Keratinocyte (primary cell): ENCODE measurements around the gene TRIM60. TPM values are rescaled to one million over a fixed set of nuclear protein-coding genes. Genes with fewer than 3 reads are reported as not detected.
"Not testable (repeated sequence)": the region's sequence is repeated elsewhere in the genome, so short reads cannot be mapped to it uniquely, and the experiment has no call there.

Experiments used
- DNase-seq: peaks from one replicate; pipeline ENCODE4 v3.0.0-alpha.2; 2011; ENCODE audit warnings: low read depth, missing footprints, low spot score
- FAIRE-seq: peaks from 2 replicates; lab custom pipeline; 2011; peaks lifted over from hg19 to GRCh38; lab: Jason Lieb, UNC
- H2AFZ ChIP-seq: 2 replicates; pipeline ENCODE4 v1.6.0; 2012; ENCODE audit warnings: low read length, control low read depth, inconsistent platforms; ENCODE audit not compliant: control insufficient read depth
- H3K27ac ChIP-seq: 2 replicates; pipeline ENCODE4 v1.5.1; 2011; ENCODE audit warnings: low read length; ENCODE audit not compliant: control insufficient read depth, insufficient read depth
- H3K27me3 ChIP-seq: 3 replicates; pipeline ENCODE4 v1.6.0; 2011; ENCODE audit warnings: low read length; ENCODE audit not compliant: control insufficient read depth, insufficient read depth; ENCODE audit errors: extremely low read depth
- H3K36me3 ChIP-seq, 2 experiments: 2 replicates in 1 of 2; 3 replicates in 1 of 2; pipeline ENCODE4 v1.5.1; 2011; ENCODE audit warnings: low read length in 2 of 2, mild to moderate bottlenecking in 1 of 2; ENCODE audit not compliant: control insufficient read depth in 2 of 2, insufficient read depth in 2 of 2; ENCODE audit errors: extremely low read depth in 1 of 2
- H3K4me1 ChIP-seq: 3 replicates; pipeline ENCODE4 v1.5.1; 2011; ENCODE audit warnings: low read length; ENCODE audit not compliant: control insufficient read depth, insufficient read depth; ENCODE audit errors: extremely low read depth
- H3K4me2 ChIP-seq: 3 replicates; pipeline ENCODE4 v1.6.0; 2011; ENCODE audit warnings: low read depth, low read length; ENCODE audit not compliant: control insufficient read depth, insufficient read depth; ENCODE audit errors: extremely low read depth
- H3K4me3 ChIP-seq, 3 experiments: fragments of 200-600 bp in 1 of 3; sonication (generic) in 1 of 3; 2 replicates in 2 of 3; 3 replicates in 1 of 3; pipeline ENCODE4 v1.5.1; 2011 to 2016; ENCODE audit warnings: low read length in 3 of 3, mild to moderate bottlenecking in 3 of 3, control low read depth in 2 of 3, inconsistent platforms in 1 of 3, low read depth in 1 of 3, mixed read lengths in 1 of 3, mixed run types in 1 of 3, moderate library complexity in 1 of 3; ENCODE audit not compliant: control insufficient read depth in 2 of 3, insufficient read depth in 2 of 3; ENCODE audit errors: extremely low read depth in 1 of 3
- H3K79me2 ChIP-seq: 2 replicates; pipeline ENCODE4 v1.6.0; 2012; ENCODE audit warnings: low read length; ENCODE audit not compliant: control insufficient read depth, insufficient read depth
- H3K9ac ChIP-seq: 3 replicates; pipeline ENCODE4 v1.6.0; 2011; ENCODE audit warnings: low read length; ENCODE audit not compliant: control insufficient read depth, insufficient read depth; ENCODE audit errors: extremely low read depth
- H3K9me1 ChIP-seq: 3 replicates; pipeline ENCODE4 v1.6.0; 2011; ENCODE audit warnings: low read length; ENCODE audit not compliant: control insufficient read depth, insufficient read depth; ENCODE audit errors: extremely low read depth
- H3K9me3 ChIP-seq: 2 replicates; pipeline ENCODE4 v1.5.1; 2012; ENCODE audit warnings: low read depth, low read length; ENCODE audit not compliant: control insufficient read depth
- H4K20me1 ChIP-seq: 3 replicates; pipeline ENCODE4 v1.6.0; 2011; ENCODE audit warnings: low read length; ENCODE audit not compliant: control insufficient read depth, insufficient read depth; ENCODE audit errors: extremely low read depth
- EZH2 ChIP-seq: IDR thresholded peaks from one replicate; pipeline ENCODE4 v1.6.1; 2012; ENCODE audit warnings: inconsistent platforms, mild to moderate bottlenecking, low read length, moderate library complexity
- dilution Hi-C: fragments of 300-500 bp; cut with MboI; formaldehyde crosslinking; loops from one replicate; pipeline ENCODE4 v1.7.0; 2020; ENCODE audit warnings: low sequenced_read_pairs; ENCODE audit not compliant: extremely low pct_ligation_motif_present
- polyA minus RNA-seq, 3 experiments: library from RNA; depleted of rRNA, polyadenylated mRNA; stranded (reverse); fragments of >200 nt; gene quantifications; 1 replicate in 1 of 3; 2 replicates in 1 of 3; 3 replicates in 1 of 3; pipeline ENCODE4 v1.2.3, GENCODE V29; 2011
- polyA plus RNA-seq, 5 experiments: library from polyadenylated mRNA; depleted of rRNA in 3 of 5; stranded (reverse) in 3 of 5; stranded (forward) in 1 of 5; unstranded in 1 of 5; fragments of >200 nt; gene quantifications; 1 replicate in 1 of 5; 2 replicates in 3 of 5; 3 replicates in 1 of 5; pipeline versions ENCODE4 v1.2.1 to v1.2.3, GENCODE V29; 2011 to 2012; ENCODE audit warnings: missing spikeins in 2 of 5, low read depth in 1 of 5, low replicate concordance in 1 of 5
- TF ChIP-seq, protein P1 (sequence below), 3 experiments: IDR thresholded peaks in 1 of 3; conservative IDR thresholded peaks in 1 of 3; optimal IDR thresholded peaks in 1 of 3; 2 replicates in 2 of 3; 3 replicates in 1 of 3; pipeline versions ENCODE3 to v1.5.1; 2011; ENCODE audit warnings: low read length in 3 of 3, mild to moderate bottlenecking in 3 of 3, moderate library complexity in 2 of 3, control low read depth in 1 of 3, inconsistent platforms in 1 of 3; ENCODE audit not compliant: insufficient read depth in 2 of 3; ENCODE audit errors: extremely low read depth in 1 of 3

TRIM60 gene
- polyA plus RNA-seq (not detected in 3 replicates), polyA minus RNA-seq (not detected in 3 replicates)
- polyA plus RNA-seq (2011; ENCODE audit: low read depth) = 0.10 TPM
- polyA plus RNA-seq (2011; cell fraction: cytosol; rRNA removed) = not detected in 2 replicates
- polyA plus RNA-seq (2011; cell fraction: nucleus; rRNA removed) = not detected in 2 replicates
- polyA plus RNA-seq (2012; ENCODE audit: low replicate concordance) = not detected in 2 replicates
- not detected for polyA minus RNA-seq (2011; cell fraction: cytosol; rRNA and poly(A)+ RNA removed)
- polyA minus RNA-seq (2011; cell fraction: nucleus; rRNA and poly(A)+ RNA removed) = not detected in 2 replicates

DNA sequence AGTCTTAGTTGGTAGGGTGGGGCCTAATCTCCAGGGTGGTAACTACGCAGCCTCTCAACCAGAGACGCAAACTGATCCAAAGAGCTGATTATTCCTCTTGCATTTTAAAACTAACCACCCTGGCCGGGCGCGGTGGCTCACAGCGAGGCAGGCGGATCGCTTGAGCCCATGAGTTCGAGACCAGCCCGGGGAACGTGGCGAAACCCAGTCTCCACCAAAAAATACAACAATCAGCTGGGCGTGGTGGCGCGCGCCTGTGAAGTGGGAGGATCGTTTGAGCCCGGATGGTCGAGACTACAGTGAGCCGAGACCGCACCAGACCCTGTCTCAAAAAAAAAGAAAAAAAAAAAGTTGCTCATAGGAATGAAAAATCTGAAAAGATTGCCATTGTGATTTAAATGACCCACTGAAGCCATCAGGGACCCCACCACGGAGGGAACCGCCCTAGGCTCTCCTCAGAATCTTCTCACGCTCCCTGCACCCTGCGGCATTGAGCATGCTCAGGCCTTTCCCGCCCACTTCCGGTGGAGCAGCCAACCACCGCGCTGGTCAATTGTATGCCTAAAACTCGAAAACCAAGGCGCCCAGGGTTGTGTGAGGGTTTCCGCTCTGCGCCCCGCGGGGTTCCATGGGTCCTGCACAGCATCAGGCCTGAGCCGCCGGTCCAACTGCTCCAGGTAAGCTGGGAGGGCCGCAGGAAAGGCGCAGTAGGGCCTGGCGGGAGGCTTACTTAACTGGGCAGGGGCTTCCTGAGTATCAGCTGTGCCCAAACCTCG is at the start of gene TRIM60:
TSS of gene TRIM60 (plus strand) at position 564 of the 776 bp plus-strand sequence. CDS start 8,074 bp downstream, outside the sequence.
- no peak within 1 kb of the TSS for H3K9ac ChIP-seq
- no peaks in the 10 kb centered on the region for H3K36me3 ChIP-seq
- no peak within 1 kb of the TSS for H3K4me3 ChIP-seq
- TF ChIP-seq EZH2 = no peak
- TF ChIP-seq, protein P1, sequence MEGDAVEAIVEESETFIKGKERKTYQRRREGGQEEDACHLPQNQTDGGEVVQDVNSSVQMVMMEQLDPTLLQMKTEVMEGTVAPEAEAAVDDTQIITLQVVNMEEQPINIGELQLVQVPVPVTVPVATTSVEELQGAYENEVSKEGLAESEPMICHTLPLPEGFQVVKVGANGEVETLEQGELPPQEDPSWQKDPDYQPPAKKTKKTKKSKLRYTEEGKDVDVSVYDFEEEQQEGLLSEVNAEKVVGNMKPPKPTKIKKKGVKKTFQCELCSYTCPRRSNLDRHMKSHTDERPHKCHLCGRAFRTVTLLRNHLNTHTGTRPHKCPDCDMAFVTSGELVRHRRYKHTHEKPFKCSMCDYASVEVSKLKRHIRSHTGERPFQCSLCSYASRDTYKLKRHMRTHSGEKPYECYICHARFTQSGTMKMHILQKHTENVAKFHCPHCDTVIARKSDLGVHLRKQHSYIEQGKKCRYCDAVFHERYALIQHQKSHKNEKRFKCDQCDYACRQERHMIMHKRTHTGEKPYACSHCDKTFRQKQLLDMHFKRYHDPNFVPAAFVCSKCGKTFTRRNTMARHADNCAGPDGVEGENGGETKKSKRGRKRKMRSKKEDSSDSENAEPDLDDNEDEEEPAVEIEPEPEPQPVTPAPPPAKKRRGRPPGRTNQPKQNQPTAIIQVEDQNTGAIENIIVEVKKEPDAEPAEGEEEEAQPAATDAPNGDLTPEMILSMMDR (optimal IDR thresholded peaks at IDR 0.05 in 1 of 3, IDR thresholded peaks at IDR 0.05 in 1 of 3, conservative IDR thresholded peaks at IDR 0.05 in 1 of 3; ENCODE audit: extremely low read depth in 1 of 3, insufficient read depth in 2 of 3, low read length in 3 of 3) = no peak
- dilution Hi-C loops = no loop called here
- FAIRE-seq (no peak), DNase-seq (no peak)
- no peaks in the 10 kb centered on the region for H4K20me1 ChIP-seq
- no peak within 1 kb of the TSS for H3K27ac ChIP-seq
- no peaks in the 10 kb centered on the region for H3K9me1 ChIP-seq
- no peak within 1 kb of the TSS for H3K4me2 ChIP-seq
- no peaks in the 10 kb centered on the region for H3K4me1 ChIP-seq
- no peak within 1 kb of the TSS for H2AFZ ChIP-seq
- H3K79me2 ChIP-seq = no peaks in the 10 kb centered on the region
- no peaks in the 10 kb centered on the region for H3K27me3 ChIP-seq
- H3K9me3 ChIP-seq = no peaks in the 10 kb centered on the region

DNA sequence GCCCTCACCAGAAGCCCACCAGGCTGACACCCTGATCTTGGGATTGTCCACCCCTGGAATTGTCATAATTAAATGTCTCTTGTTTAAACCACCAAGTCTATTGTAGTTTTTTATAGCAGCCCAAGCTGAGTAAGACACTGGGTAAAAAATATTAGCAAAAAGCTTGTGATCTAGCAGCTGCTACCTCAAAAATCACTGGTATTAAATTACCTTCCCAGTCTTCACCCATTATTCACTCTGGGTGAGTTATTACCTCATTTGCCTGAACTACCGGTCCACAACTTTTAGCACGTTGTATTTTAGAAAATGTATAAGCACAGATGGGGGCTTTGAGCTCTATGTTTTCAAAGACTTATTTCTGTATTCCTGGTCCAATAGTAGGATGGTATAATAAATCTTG is 42.3 kb upstream of the TRIM60 start:
- no peak overlapping the region for H3K4me2 ChIP-seq
- dilution Hi-C loops = no loop called here

DNA sequence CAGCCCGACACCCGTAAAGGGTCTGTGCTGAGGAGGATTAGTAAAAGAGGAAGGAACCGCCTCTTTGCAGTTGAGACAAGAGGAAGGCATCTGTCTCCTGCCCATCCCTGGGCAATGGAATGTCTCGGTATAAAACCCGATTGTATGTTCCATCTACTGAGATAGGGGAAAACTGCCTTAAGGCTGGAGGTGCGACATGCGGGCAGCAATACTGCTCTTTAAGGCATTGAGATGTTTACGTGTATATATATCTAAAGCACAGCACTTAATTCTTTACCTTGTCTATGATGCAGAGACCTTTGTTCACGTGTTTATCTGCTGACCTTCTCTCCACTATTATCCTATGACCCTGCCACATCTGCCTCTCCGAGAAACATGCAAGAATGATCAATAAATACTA is 41.0 kb upstream of the TRIM60 start:
- H3K9ac ChIP-seq = not testable (repeated sequence)

More for the DNA sequence above, 42.3 kb upstream of the TRIM60 start:
- Histone ChIP-seq H3K27me3 (no peaks in the 10 kb centered on the region), H3K9ac (no peak overlapping the region), H3K9me3 (no peaks in the 10 kb centered on the region), H3K9me1 (no peaks in the 10 kb centered on the region), H2AFZ (no peak overlapping the region), H3K36me3 (no peaks in the 10 kb centered on the region), H3K4me1 (no peaks in the 10 kb centered on the region), H3K4me3 (no peak overlapping the region), H3K27ac (no peak overlapping the region), H3K79me2 (no peaks in the 10 kb centered on the region), H4K20me1 (no peaks in the 10 kb centered on the region)
- FAIRE-seq (no peak), DNase-seq (no peak)
- TF ChIP-seq EZH2 = no peak
- TF ChIP-seq, protein P1 (optimal IDR thresholded peaks at IDR 0.05 in 1 of 3, IDR thresholded peaks at IDR 0.05 in 1 of 3, conservative IDR thresholded peaks at IDR 0.05 in 1 of 3; ENCODE audit: extremely low read depth in 1 of 3, insufficient read depth in 2 of 3, low read length in 3 of 3) = no peak

More for the DNA sequence above, 41.0 kb upstream of the TRIM60 start:
- H3K27ac ChIP-seq, H3K4me1 ChIP-seq, H3K9me1 ChIP-seq, DNase-seq, FAIRE-seq, H3K4me2 ChIP-seq, H3K79me2 ChIP-seq, H2AFZ ChIP-seq, dilution Hi-C loops, H3K36me3 ChIP-seq, H3K4me3 ChIP-seq, H3K27me3 ChIP-seq, H3K9me3 ChIP-seq, H4K20me1 ChIP-seq: not testable (repeated sequence)
